ENCODE measurements around the gene EAF1.
A peak's percentile ranks its signal among the peaks of the same experiment; 100 is the strongest.
"Not testable (repeated sequence)": the region's sequence is repeated elsewhere in the genome, so short reads cannot be mapped to it uniquely, and the experiment has no call there.

EAF1 gene

DNA sequence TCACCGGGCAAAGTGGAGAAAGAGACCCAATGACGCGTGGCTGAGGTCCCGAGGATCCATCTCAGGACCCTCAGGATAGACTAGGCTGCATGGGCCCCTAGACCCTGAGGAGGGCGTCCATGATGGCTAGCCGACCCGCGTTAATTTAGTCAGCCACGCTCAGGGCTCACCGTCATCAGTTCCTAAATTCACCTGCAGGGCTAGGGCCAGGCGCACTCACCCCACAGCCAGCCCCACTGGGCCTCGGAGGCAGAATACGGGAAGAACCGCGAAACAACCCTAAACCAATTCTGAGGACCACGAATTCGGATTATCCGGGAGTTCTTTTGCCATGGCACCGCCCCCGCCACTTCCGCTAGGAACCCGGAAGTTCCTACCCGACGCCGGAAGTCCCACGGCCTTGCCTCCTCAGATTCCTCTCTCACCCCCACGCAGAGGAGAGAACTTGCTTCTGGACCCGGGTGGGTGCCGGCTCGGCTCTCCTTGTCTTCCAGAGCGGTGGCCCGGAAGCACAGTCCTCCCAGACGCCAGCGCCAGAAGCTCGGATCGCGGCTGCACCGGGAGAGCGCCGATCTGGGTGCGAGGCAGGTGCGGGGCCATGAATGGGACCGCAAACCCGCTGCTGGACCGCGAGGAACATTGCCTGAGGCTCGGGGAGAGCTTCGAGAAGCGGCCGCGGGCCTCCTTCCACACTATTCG lies at the start of gene EAF1, which contains the start of gene METTL6:
Gene EAF1 (plus strand): TSS at position 417 of the 699 bp plus-strand sequence. CDS start 182 bp downstream, at position 599.
Gene METTL6 (minus strand): TSS at position 363 of the 699 bp plus-strand sequence. CDS start 1,033 bp downstream, outside the sequence.
- peak; percentile 56 to 84 for DNase-seq

DNA sequence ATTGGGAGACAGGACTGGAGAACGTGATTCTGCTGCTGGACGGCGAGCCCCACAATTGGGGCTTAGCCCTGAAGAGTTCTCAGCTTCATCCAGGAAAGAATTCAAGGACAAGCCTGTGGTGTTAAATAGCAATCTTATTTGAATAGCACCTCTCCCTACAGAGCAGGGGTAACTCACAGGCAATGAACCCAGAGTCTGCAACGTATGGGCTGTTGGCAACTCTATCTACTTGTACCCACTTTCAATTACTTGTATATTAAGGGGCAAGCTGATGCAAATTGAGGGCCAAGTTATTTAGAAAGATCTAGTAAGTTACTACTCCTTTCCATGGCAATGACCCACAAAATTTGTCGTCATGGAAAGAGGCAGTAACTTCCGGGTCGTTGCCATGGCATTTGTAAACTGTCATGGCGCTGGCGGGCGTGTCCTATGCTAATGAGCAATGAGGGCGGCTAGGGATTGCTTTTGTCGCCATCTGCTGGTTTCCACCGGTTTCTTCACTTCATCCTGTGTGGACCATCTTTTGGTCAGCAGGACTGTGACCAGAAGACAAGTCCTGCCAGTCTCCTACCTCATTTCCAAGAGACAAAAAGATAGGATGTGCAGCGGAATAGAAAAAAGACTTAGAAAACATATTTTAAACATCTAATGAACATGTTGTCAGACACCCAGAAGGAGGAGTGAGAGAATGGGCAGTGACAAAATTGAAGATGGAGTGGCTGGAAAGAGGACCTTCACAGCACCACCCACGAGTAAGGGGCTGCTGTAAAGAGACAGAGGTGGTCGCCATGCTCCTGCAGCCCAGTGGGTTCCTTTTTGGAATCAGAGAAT lies 49.2 kb upstream of the EAF1 start:
- peak; percentile 90 to 91 for DNase-seq

DNA sequence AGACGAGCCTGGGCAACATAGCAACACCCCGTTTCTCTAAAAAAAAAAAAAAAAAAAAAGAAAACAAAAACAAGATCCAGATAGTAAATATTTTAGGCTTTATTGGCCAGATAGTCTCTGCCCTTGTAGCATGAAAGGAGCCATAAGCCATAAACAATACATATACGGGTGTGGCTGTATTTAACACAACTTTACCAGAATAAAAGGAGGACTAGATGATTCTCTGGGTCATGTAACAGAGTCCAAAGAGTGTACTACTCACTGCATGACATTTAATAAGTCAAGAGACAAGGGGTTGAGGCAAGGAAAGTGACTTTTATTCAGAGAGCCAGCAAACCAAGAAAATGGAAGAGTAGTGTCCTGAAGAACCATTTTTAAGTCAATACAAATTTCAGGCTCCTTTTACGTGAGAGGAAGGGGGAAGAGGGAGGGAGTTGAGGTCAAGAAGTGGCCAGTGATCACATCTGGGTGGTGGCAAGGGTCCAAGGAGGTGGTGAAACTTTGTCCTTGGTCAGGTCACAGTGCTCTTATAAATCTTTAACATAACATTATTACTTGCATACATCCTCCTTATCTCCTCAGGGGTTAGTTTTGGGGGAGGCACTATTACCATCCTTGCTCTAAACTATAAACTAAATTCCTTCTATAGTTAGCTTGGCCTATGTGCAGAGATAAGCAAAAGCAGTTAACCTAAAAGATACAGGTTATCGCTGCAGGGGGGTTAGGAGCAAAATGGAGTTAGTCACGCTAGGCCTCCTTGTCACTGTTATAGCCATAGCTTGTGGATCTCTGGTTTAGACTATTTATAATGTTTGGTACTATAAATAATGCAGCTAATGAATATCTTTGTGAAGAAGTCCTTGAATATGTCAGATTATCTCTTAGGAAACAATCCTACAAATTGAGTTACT lies 46.2 kb upstream of the EAF1 start:
- DNase-seq: no peak

DNA sequence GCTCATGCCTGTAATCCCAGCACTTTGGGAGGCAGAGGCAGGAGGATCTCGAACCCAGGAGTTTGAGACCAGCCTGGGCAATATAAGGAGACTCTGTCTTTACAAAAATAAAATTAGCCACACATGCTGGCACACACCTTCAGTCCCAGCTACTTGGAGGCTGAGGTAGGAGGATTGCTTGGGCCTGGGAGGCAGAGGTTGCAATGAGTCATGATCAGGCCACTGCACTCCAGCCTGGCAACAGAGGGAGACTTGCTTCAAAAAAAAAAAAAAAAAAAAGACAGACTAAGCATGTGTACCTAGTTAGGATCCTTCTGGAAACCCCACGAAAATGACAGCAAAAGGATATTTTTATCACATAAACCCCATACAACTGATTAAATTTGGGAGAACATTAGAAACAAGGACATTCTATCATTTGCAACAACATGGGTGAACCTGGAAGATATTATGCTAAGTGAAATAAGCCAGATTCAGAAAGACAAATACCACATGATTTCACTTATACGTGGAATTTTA lies 44.9 kb upstream of the EAF1 start:
- DNase-seq: no peak

DNA sequence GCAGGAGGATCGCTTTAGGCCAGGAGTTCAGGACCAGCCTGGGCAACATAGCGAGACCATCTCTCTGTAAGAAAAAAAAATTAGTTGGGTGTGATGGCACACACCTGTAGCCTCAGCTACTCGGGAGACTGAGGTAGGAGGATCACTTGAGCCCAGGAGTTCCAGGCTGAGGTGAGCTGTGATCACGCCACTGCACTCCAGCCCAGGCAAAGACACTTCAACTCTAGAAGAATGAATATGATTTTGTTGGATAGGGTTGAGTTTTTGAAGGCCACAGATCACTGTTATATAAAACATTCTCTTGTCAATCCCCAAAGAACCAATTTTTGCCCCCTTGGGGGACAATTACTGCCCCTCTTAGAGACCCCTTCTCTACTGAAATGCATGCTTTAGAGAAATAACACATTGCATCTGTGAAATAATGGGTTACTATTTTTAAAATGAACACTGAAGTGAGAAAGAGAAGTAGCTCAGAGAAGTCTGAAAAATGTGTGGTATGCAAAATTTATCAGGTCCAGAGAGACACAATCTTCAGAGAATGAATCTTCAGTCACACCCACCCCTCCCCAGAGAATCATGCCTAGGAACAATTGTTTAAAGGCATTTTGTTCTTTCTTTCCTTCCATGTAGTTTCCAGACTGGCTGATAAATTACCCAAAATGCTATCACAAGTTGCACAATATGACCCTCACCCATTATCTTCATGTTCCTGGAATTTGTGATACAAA lies 42.7 kb upstream of the EAF1 start:
- DNase-seq: no peak

DNA sequence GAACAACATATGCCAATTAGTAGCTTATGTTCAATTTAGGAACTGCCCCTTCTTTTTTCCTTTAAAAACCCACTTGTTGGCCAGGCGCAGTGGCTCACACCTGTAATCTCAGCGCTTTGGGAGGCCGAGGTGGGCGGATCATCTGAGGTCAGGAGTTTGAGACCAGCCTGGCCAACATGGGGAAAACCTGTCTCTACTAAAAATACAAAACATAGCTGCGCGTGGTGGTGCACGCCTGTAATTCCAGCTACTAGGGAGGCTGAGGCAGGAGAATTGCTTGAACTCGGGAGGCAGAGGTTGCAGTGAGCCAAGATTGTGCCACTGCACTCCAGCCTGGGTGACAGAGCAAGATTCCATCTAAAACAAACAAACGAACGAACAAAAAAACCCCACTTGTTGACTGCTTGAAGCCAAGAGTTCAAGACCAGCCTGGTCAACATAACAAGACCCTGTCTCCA lies 42.1 kb upstream of the EAF1 start:
- DNase-seq: not testable (repeated sequence)

DNA sequence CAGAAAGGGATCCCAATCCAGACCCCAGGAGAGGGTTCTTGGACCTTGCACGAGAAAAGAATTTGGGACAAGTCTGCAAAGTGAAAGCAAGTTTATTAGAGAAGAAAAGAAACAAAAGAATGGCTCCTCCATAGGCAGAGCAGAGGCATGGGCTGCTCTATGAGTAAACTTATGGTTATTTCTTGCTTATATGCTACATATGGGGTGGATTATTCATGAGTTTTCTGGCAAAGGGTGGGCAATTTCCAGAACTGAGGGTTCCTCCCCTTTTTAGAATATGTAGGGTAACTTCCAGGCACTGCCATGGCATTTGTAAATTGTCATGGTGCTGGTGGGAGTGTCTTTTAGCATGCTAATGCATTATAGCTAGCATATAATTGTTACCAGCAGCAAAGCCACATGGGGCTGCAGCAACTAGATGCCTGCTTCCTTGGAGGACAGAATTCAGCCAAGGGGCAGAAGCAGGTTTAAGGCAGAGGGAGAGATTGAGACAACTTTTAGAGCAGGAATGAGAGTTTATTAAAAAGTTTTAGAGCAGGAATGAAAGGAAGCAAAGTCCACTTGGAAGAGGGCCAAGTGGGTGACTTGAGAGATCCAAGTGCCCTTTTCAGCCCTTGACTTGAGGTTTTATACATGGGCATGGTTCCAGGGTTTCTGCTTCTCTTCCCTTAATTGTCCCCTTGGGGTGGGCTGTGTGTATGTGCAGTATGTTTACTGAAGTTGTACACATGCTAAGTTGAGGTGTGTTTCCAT lies 41.3 kb upstream of the EAF1 start:
- no peak for DNase-seq

DNA sequence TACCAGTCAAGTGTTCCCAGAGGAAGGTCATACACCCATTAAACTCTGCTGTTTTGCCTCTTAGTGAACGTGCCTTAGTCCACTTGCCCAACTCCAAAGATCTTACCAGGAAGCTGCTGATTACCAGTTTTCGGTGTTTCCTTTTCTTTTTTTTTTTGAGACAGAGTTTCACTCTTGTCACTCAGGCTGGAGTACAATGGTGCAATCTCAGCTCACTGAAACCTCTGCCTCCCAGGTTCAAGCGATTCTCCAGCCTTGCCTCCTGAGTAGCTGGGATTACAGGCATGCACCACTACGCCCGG lies 40.8 kb upstream of the EAF1 start:
- DNase-seq: not testable (repeated sequence)

DNA sequence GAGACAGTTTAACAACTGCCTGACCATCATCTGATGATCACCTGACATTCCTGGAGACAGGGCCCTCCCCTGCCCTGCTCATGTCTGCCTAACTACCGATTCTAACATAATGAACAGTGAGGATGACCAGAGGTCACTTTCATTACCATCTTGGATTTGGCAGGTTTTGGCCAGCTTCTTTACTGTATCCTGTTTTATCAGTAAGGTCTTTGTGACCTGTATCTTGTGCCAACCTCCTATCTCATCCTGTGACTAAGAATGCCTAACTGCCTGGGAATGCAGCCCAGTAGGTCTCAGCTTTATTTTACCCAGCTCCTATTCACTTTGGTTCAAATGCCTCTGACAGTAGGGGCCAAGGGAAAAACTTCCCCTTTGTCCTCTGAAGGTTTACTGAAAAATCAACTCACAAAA lies 40.2 kb upstream of the EAF1 start:
- DNase-seq: no peak

DNA sequence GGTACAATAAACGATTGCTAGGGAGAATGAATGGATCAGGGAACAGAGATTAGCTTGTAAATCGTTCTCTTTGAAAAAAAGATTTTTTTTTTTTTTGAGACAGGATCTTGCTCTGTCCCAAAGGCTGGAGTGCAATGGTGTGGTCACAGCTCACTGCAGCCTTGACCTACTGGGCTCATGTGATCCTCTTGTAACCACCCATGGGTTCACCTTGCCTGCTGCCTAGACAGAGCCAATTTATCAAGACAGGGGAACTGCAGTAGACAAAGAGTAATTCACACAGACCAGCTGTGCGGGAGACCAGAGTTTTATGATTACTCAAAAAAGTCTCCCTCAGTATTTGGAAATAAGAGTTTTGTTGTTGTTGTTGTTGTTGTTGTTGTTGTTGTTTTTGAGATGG lies 39.7 kb upstream of the EAF1 start:
- no peak for DNase-seq

DNA sequence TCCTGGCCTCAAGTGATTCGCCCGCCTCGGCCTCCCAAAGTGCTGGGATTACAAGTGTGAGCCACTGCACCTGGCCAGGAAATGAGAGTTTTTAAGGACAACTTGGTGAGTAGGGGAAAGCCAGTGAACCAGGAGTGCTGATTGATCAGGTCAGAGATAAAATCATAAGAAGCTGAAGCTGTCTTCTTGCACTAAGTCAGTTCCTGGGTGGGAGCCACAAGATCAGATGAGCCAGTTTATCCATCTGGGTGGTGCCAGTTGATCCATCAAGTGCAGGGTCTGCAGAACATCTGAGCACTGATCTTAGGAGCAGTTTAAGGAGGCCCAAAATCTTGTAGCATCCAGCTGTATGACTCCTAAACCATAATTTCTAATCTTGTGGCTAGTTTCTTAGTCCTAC lies 39.1 kb upstream of the EAF1 start:
- not testable (repeated sequence) for DNase-seq

DNA sequence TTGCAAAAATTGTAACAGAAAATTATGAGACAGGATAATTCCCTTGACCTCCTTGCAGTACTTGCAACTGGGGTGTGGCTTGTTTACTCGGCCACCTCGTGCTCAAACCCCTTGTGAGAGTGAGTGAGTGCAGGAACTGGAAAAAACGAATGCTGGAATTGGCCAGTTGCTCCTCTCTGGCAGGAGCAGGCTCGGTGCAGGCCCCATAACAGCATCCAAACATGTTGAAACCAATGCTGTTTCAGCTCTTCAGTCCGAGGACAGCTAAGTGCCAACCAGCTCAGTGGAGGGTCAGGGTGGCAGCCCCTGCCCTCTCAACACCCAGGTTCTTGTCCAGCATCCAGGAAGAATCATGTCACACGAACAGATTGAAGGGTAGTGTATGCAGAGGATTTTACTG lies 36.9 kb upstream of the EAF1 start:
- DNase-seq: no peak

DNA sequence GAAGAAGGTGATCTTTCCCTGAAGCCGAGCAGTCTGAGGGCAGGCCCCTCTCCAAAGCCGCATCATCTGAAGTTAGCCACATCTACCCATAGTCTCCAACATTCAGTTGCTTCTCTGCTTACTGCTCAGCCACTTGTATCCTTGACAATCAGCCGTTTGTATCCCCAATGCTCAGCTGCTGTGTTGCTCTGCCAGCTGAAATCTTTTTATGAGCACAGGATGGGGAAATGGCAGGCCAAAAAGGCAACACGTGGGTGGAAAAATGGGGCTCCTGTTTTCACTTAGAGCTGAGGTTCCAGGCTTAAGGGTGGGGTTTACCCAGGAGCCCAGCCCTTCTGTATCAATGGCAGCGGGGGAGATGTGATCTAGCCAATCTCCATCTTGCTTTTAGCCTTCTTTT lies 36.4 kb upstream of the EAF1 start:
- DNase-seq: no peak

DNA sequence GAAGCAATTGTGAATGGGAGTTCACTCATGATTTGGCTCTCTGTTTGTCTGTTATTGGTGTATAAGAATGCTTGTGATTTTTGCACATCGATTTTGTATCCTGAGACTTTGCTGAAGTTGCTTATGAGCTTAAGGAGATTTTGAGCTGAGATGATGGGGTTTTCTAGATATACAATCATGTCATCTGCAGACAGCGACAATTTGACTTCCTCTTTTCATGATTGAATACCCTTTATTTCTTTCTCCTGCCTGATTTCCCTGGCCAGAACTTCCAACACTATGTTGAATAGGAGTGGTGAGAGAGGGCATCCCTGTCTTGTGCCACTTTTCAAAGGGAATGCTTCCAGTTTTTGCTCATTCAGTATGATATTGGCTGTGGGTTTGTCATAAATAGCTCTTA lies 34.1 kb upstream of the EAF1 start:
- not testable (repeated sequence) for DNase-seq

DNA sequence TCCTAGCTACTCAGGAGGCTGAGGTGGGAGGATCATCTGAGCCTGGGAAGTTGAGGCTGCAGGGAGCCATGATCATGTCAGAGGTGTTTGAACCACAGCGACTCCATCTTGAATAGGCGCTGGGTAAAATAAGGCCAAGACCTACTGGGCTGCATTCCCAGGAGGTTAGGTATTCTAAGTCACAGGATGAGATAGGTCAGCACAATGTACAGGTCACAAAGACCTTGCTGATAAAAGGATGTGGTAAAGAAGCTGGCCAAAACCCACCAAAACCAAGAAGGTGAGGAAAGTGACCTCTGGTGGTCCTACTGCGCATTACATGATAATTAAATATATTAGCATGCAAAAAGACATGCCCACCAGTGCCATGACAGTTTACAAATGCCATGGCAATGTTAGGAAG lies 28.7 kb upstream of the EAF1 start:
- DNase-seq: not testable (repeated sequence)

DNA sequence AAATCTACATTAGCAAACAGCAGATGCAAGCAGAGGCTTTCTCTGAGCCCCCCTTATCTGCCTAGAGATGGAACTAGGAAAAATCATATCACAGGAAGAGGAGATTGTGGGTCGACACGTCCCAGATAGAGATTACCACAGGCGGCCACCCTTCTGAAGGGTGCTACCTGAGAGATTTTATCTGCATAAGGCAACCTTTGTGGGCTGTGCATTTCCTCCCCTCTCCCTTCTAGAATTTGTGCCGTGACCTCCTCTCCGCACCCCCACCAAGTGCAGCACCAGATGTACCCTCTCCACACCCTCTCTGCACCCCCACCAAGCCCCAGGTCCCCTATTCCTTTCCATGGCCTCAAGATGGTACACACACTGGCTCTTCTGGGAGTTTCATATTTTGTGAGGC lies 27.4 kb upstream of the EAF1 start:
- no peak for DNase-seq

DNA sequence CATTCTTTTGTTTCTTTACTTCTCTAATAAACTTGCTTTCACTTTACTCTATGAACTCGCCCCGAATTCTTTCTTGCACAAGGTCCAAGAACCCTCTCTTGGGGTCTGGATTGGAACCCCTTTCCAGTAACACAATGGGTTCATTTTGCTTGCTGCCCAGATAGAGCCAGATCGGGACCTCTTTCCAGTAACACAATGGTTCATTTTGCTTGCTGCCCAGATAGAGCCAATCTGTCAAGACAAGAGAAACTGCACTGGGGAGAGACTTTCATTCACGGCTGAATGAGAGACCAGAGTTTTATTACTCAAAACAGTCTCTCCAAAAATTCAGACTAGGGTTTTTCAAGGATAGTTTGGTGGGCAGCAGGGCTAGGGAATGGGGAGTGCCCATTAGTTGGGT lies 25.5 kb upstream of the EAF1 start:
- DNase-seq: no peak

DNA sequence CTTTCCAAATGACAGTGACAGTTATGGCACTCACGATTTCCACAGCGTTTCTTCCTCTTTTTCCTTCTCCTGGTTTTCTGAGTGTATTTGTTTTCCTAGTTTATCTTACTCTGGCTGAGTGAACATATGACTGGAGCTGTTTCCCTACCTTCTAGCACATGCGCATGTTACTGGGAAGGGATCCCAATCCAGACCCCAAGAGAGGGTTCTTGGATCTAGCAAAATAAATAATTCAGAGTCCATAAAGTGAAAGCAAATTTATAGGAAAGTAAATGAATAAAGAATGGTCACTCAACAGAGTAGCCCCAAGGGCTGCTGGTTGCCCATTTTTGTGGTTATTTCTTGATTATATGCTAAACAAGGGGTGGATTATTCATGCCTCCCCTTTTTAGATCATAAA lies 23.9 kb upstream of the EAF1 start:
- no peak for DNase-seq

DNA sequence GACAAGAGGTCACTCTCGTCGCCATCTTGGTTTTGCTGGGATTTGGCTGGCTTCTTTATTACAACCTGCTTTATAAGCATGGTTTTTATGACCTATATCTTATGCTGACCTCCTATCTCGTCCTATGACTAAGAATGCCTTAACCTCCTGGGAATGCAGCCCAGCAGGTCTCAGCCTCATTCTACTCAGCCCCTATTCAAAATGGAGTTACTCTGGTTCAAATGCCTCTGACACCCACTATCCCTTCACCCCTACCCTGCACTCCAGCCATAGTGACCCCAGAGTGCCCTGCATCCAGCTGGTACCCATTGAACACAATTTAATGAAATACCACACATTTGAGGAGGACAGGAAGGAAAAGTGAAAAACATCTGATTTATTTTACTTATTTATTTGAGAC lies 23.4 kb upstream of the EAF1 start:
- DNase-seq: no peak

DNA sequence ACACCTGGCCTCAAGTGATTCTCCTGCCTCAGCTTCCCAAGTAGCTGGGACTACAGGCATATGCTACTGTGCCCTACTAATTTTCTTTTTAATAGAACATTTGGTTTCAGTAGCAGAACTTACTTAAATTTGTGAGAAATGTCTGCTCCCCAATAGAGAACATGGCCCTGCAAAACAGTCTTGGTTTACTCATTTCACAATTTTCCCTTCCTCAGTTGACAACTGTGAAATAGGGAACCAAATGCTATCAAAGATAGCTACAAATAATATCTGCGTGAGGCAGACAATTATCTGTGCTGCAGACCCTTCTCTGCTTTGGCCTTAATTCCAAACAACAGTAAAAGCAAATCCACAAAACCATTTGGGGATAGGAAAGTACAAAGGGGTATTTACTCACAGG lies 22.6 kb upstream of the EAF1 start:
- no peak for DNase-seq

DNA sequence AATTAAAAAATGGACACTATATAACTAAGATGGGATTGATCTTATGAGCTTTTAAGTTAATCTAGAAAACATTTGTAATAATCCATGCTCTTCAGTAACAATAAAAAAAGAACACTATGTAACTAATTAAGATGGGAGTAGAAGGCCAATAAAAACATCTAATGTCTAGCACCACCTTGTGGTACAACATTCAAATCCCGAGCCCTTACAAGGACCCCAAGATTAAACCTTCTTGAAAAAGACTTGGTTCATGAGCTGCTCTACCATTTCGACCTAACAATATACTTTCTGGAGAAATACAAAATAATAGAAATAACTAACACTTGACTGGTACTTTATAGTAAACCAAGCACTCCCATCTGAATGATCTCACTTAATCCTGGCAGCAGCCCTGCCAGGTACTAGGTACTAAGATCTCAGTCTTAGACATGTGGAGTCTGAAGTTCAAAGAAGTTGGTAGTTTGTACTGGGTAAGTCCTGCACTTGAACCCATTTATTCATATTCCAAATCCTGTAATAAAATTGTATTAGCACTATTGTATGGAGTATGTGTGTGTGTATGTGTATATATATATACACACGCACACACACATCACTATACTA lies 21.8 kb upstream of the EAF1 start:
- DNase-seq: peak; percentile 7 to 36

All from NCI-H2081 (cell line).